AG20443 (cell line): ENCODE measurements around the gene NDUFS4.
"Not testable (repeated sequence)": the region's sequence is repeated elsewhere in the genome, so short reads cannot be mapped to it uniquely, and the experiment has no call there.

Experiments used
- DNase-seq: peaks from one replicate; pipeline ENCODE4 v3.0.0; 2012; ENCODE audit warnings: low spot score, mixed read lengths

The NDUFS4 gene

GRCh38 chr5:53560506-53561191 is at the start of gene NDUFS4:
Gene NDUFS4, plus strand, starts transcription at chr5:53560639. Its CDS starts 24 bp downstream, at chr5:53560663.
- peak; percentile 82 for DNase-seq

- DNase-seq: no peak
Observed at GRCh38 chr5:53512539-53512938, 47.9 kb upstream of the NDUFS4 start.

- DNase-seq: no peak
Observed at GRCh38 chr5:53515988-53516387, 44.5 kb upstream of the NDUFS4 start.

GRCh38 chr5:53520813-53521212 is 39.6 kb upstream of the NDUFS4 start:
- DNase-seq: no peak

GRCh38 chr5:53537711-53538110 is 22.7 kb upstream of the NDUFS4 start:
- peak; percentile 24 for DNase-seq

GRCh38 chr5:53540739-53541138 is 19.7 kb upstream of the NDUFS4 start:
- not testable (repeated sequence) for DNase-seq

GRCh38 chr5:53541859-53542258 is 18.6 kb upstream of the NDUFS4 start:
- DNase-seq: no peak

GRCh38 chr5:53542926-53543325 is 17.5 kb upstream of the NDUFS4 start:
- DNase-seq: no peak

- peak; percentile 32 for DNase-seq
Observed at GRCh38 chr5:53543401-53543800, 17.0 kb upstream of the NDUFS4 start.

GRCh38 chr5:53545744-53546143 is 14.7 kb upstream of the NDUFS4 start:
- DNase-seq: no peak

GRCh38 chr5:53547226-53547625 is 13.2 kb upstream of the NDUFS4 start:
- no peak for DNase-seq

- not testable (repeated sequence) for DNase-seq
Observed at GRCh38 chr5:53548501-53548900, 11.9 kb upstream of the NDUFS4 start.

GRCh38 chr5:53549792-53550191 is 10.6 kb upstream of the NDUFS4 start:
- no peak for DNase-seq

GRCh38 chr5:53552561-53552960 is 7.9 kb upstream of the NDUFS4 start:
- DNase-seq: no peak

GRCh38 chr5:53554444-53554843 is 6.0 kb upstream of the NDUFS4 start:
- no peak for DNase-seq

GRCh38 chr5:53555160-53555559 is 5.3 kb upstream of the NDUFS4 start:
- no peak for DNase-seq

- no peak for DNase-seq
Observed at GRCh38 chr5:53556001-53556400, 4.4 kb upstream of the NDUFS4 start.

- peak; percentile 10 for DNase-seq
Observed at GRCh38 chr5:53557386-53557785, 3.1 kb upstream of the NDUFS4 start.

- no peak for DNase-seq
Observed at GRCh38 chr5:53558966-53559365, 1.5 kb upstream of the NDUFS4 start.

GRCh38 chr5:53560028-53560427 is 411 bp upstream of the NDUFS4 start:
- peak; percentile 10 for DNase-seq

GRCh38 chr5:53568401-53568800 is 8.0 kb downstream of the NDUFS4 start:
- no peak for DNase-seq

GRCh38 chr5:53568871-53569270 is 8.4 kb downstream of the NDUFS4 start:
- no peak for DNase-seq

GRCh38 chr5:53569453-53569852 is 9.0 kb downstream of the NDUFS4 start:
- no peak for DNase-seq

- DNase-seq: no peak
Observed at GRCh38 chr5:53571403-53571802, 11.0 kb downstream of the NDUFS4 start.
